ENCODE results near the gene TXLNG.
"Not testable (repeated sequence)": the region's sequence is repeated elsewhere in the genome, so short reads cannot be mapped to it uniquely, and the experiment has no call there.

Gene TXLNG

GRCh38 chrX:16786139-16786790 lies at the start of gene TXLNG:
Gene TXLNG (plus strand): TSS chrX:16786466. CDS start chrX:16786488, 22 bp downstream.
- peak; percentile 98 for DNase-seq (ENCODE audit: low spot score)

- DNase-seq (ENCODE audit: low spot score): no peak
Measured at GRCh38 chrX:16737024-16737423, 49.2 kb upstream of the TXLNG start.

GRCh38 chrX:16739574-16739973 lies 46.7 kb upstream of the TXLNG start:
- no peak for DNase-seq (ENCODE audit: low spot score)

- peak; percentile 73 for DNase-seq (ENCODE audit: low spot score)
Measured at GRCh38 chrX:16743604-16744325, 42.5 kb upstream of the TXLNG start.

GRCh38 chrX:16745102-16745501 lies 41.2 kb upstream of the TXLNG start:
- DNase-seq (ENCODE audit: low spot score): no peak

GRCh38 chrX:16745659-16746058 lies 40.6 kb upstream of the TXLNG start:
- DNase-seq (ENCODE audit: low spot score): no peak

- no peak for DNase-seq (ENCODE audit: low spot score)
Measured at GRCh38 chrX:16748425-16748824, 37.8 kb upstream of the TXLNG start.

GRCh38 chrX:16750136-16750535 lies 36.1 kb upstream of the TXLNG start:
- DNase-seq (ENCODE audit: low spot score): no peak

- no peak for DNase-seq (ENCODE audit: low spot score)
Measured at GRCh38 chrX:16754019-16754418, 32.2 kb upstream of the TXLNG start.

GRCh38 chrX:16756724-16757123 lies 29.5 kb upstream of the TXLNG start:
- no peak for DNase-seq (ENCODE audit: low spot score)

GRCh38 chrX:16761500-16761899 lies 24.8 kb upstream of the TXLNG start:
- DNase-seq (ENCODE audit: low spot score): not testable (repeated sequence)

GRCh38 chrX:16762579-16762978 lies 23.7 kb upstream of the TXLNG start:
- no peak for DNase-seq (ENCODE audit: low spot score)

- no peak for DNase-seq (ENCODE audit: low spot score)
Measured at GRCh38 chrX:16765594-16765993, 20.7 kb upstream of the TXLNG start.

- no peak for DNase-seq (ENCODE audit: low spot score)
Measured at GRCh38 chrX:16770970-16771482, 15.2 kb upstream of the TXLNG start.

GRCh38 chrX:16771483-16772398 lies 14.5 kb upstream of the TXLNG start:
- DNase-seq (ENCODE audit: low spot score): no peak

- DNase-seq (ENCODE audit: low spot score): no peak
Measured at GRCh38 chrX:16772460-16772859, 13.8 kb upstream of the TXLNG start.

- DNase-seq (ENCODE audit: low spot score): no peak
Measured at GRCh38 chrX:16774746-16775145, 11.5 kb upstream of the TXLNG start.

- no peak for DNase-seq (ENCODE audit: low spot score)
Measured at GRCh38 chrX:16778545-16778944, 7.7 kb upstream of the TXLNG start.

GRCh38 chrX:16778993-16779392 lies 7.3 kb upstream of the TXLNG start:
- no peak for DNase-seq (ENCODE audit: low spot score)

GRCh38 chrX:16779815-16780214 lies 6.5 kb upstream of the TXLNG start:
- DNase-seq (ENCODE audit: low spot score): not testable (repeated sequence)

- no peak for DNase-seq (ENCODE audit: low spot score)
Measured at GRCh38 chrX:16783452-16783851, 2.8 kb upstream of the TXLNG start.

- DNase-seq (ENCODE audit: low spot score): not testable (repeated sequence)
Measured at GRCh38 chrX:16784440-16784839, 1.8 kb upstream of the TXLNG start.
